AG10803 (cell line): ENCODE measurements around the gene SLC45A1.

ENCODE experiments used
- DNase-seq: peaks from one replicate; pipeline ENCODE4 v3.0.0; 2010; ENCODE audit warnings: low read depth
- H3K4me3 ChIP-seq: 2 replicates; pipeline ENCODE4 v1.5.1; 2011; ENCODE audit warnings: mild to moderate bottlenecking, low read length, control low read depth
- CTCF ChIP-seq: conservative IDR thresholded peaks from 2 replicates; pipeline ENCODE4 v1.5.1; 2011; ENCODE audit warnings: mild to moderate bottlenecking, low read length, control low read depth, inconsistent platforms

The SLC45A1 gene

DNA sequence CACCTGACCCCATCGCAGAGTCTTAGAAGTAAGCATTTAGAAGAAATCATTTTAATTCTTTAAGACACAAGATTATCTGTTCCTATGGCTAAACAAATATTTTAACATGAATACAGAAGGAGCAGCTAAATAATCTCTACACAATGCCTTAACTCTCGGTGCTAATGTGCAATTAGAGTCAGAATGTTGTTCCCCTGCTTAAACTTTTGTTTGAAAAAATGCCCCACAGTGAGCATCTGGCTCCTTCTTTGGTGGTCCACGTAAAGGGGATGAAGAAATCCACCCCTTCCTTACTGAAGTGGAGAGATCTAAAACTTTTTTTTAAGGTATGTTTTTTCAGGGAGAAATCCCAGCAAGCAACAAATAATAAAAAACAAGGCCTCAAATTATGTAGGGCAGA is 55.2 kb downstream of the SLC45A1 start:
- DNase-seq, result no peak
- TF ChIP-seq CTCF, result no peak
- no peak overlapping the region for H3K4me3 ChIP-seq

DNA sequence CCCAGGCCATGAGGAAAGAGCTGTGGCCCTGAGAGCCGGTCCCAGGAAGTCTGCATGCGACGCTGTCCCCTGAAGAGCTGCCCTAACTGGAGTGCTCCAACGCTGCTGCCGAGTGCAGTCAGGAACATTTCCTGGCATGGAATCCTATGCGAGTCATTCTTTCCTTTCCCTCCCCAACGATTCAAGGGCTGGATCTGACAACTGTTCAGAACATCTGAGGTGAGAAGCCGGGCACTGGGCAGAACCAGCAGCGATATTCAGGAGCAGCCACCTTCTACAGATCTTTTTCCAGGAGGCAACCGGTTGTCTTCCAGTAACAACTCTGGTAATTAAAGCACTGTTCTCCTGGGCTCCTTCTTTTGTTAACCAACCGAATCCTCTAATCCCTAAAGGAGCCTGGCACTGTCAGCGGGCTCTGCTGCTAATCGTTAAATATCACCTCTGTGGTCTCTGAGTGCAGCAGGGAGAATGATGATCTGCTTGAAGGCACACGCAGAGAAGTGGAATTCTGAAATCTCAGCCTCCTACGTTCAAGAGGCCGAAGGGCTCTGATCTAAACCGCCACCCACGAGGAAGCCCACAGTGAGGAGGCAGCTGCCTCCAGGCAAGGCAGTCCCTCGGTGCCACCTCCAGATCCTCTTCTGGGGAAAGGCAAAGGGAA is 55.8 kb downstream of the SLC45A1 start:
- H3K4me3 ChIP-seq, result peak overlapping the region; percentile 30
- DNase-seq, result peak; percentile 76
- no peak for TF ChIP-seq CTCF

DNA sequence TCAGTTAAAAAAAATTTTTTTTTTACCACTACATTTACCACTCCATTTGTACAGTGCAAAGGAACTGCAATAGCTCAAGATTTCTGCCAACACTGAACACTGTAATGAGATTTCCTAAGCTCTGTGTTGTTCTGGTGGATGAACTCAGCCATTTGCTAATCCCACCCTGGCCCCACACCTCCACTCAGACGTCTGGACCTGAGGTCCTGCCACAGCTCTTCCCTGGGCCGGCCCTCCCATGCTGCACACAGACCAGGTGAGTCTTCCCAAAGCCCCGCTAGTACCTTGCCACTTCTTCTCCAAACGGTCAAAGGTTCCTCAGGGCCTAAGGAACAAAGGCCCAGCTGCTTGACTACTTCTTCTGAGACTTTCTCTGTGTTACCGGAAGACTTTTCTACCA is 56.4 kb downstream of the SLC45A1 start:
- DNase-seq, result peak; percentile 18
- no peak for TF ChIP-seq CTCF
- H3K4me3 ChIP-seq, result no peak overlapping the region

GRCh38 chr1:8374812-8375211 is 56.9 kb downstream of the SLC45A1 start:
- no peak overlapping the region for H3K4me3 ChIP-seq
- DNase-seq, result peak; percentile 51
- TF ChIP-seq CTCF, result peak; percentile 61

GRCh38 chr1:8376358-8376840 is 58.5 kb downstream of the SLC45A1 start:
- H3K4me3 ChIP-seq, result no peak overlapping the region
- no peak for TF ChIP-seq CTCF
- DNase-seq, result no peak

GRCh38 chr1:8377271-8377981 is 59.5 kb downstream of the SLC45A1 start:
- no peak for TF ChIP-seq CTCF
- no peak for DNase-seq
- no peak overlapping the region for H3K4me3 ChIP-seq

DNA sequence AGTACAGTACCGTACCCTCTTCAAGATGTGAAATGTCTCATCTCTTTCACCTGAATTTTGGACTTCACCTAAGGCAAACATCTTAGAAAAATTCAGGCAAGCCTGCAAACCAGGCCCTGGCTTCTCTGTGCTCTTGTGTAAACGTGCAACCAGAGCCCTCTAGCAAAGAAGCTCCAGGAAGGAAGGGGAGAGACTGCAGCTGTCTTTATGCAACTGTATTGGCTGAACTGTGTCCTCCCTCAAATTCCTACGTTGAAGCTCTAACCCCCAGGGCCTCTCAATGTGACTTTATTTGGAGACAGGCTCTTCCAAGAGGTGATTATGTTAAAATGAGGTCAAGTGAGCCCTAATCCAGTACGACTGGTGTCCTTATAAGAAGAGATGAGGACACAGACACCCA is 60.3 kb downstream of the SLC45A1 start:
- DNase-seq, result peak; percentile 27
- TF ChIP-seq CTCF, result no peak
- H3K4me3 ChIP-seq, result no peak overlapping the region
